ENCODE measurements around the gene SLC25A21. TPM values are rescaled to one million over a fixed set of nuclear protein-coding genes. Genes with fewer than 3 reads are reported as not detected.
A peak's percentile ranks its signal among the peaks of the same experiment; 100 is the strongest.

SLC25A21 gene
- total RNA-seq, 2 experiments from 2014 or later = not detected

- Mint-ChIP-seq H3K4me1 (ENCODE audit: low read depth) (no peaks in the 10 kb centered on the region), H3K27ac (no peak overlapping the region), H3K4me3 (no peak overlapping the region), H3K36me3 (ENCODE audit: low read depth) (no peaks in the 10 kb centered on the region), H3K27me3 (no peaks in the 10 kb centered on the region), H3K9me3 (peaks cover 2% of the 10 kb centered on the region)
- intact Hi-C loops (cut with micrococcal nuclease) = no loop called here
- TF ChIP-seq CTCF (IDR thresholded peaks at IDR 0.05) = no peak
- ChIA-PET CTCF (no interaction called here), POLR2A (no interaction called here)
- DNase-seq = no peak
- no peak for ATAC-seq
Observed at GRCh38 chr14:37179896-37180502, 7.6 kb upstream of the SLC25A21 start.

GRCh38 chr14:37172936-37173614 lies 669 bp upstream of the SLC25A21 start:
- DNase-seq (no peak), ATAC-seq (no peak)
- TF ChIP-seq CTCF (IDR thresholded peaks at IDR 0.05) = no peak
- ChIA-PET POLR2A (no interaction called here), CTCF (no interaction called here)
- peaks cover 2% of the 10 kb centered on the region for H3K36me3 Mint-ChIP-seq (ENCODE audit: low read depth)
- H3K27ac Mint-ChIP-seq = no peak overlapping the region
- H3K4me3 Mint-ChIP-seq = no peak overlapping the region
- H3K4me1 Mint-ChIP-seq (ENCODE audit: low read depth) = no peaks in the 10 kb centered on the region
- intact Hi-C loops (cut with micrococcal nuclease) = no loop called here
- H3K27me3 Mint-ChIP-seq = peaks cover 19% of the 10 kb centered on the region
- peaks cover 2% of the 10 kb centered on the region for H3K9me3 Mint-ChIP-seq

GRCh38 chr14:37171678-37172023 lies 755 bp downstream of the SLC25A21 start:
- ChIA-PET POLR2A (no interaction called here), CTCF (no interaction called here)
- no peaks in the 10 kb centered on the region for H3K4me1 Mint-ChIP-seq (ENCODE audit: low read depth)
- H3K27me3 Mint-ChIP-seq = peaks cover 19% of the 10 kb centered on the region
- no peak for ATAC-seq
- H3K9me3 Mint-ChIP-seq = peaks cover 2% of the 10 kb centered on the region
- H3K27ac Mint-ChIP-seq = no peak overlapping the region
- no peak for TF ChIP-seq CTCF (IDR thresholded peaks at IDR 0.05)
- DNase-seq = no peak
- peak overlapping the region; percentile 43 for H3K4me3 Mint-ChIP-seq
- peaks cover 2% of the 10 kb centered on the region for H3K36me3 Mint-ChIP-seq (ENCODE audit: low read depth)
- intact Hi-C loops (cut with micrococcal nuclease) = no loop called here

GRCh38 chr14:37170993-37171392 lies 1.4 kb downstream of the SLC25A21 start:
- ATAC-seq (no peak), DNase-seq (no peak)
- Mint-ChIP-seq H3K4me1 (ENCODE audit: low read depth) (no peaks in the 10 kb centered on the region), H3K36me3 (ENCODE audit: low read depth) (peaks cover 2% of the 10 kb centered on the region), H3K4me3 (no peak overlapping the region), H3K9me3 (peaks cover 2% of the 10 kb centered on the region), H3K27me3 (peaks cover 19% of the 10 kb centered on the region), H3K27ac (no peak overlapping the region)
- TF ChIP-seq CTCF (IDR thresholded peaks at IDR 0.05) = no peak
- POLR2A ChIA-PET = no interaction called here
- intact Hi-C loops (cut with micrococcal nuclease) = no loop called here
- CTCF ChIA-PET = no interaction called here

- H3K36me3 Mint-ChIP-seq (ENCODE audit: low read depth) = peaks cover 2% of the 10 kb centered on the region
- H3K9me3 Mint-ChIP-seq = peaks cover 2% of the 10 kb centered on the region
- no peaks in the 10 kb centered on the region for H3K4me1 Mint-ChIP-seq (ENCODE audit: low read depth)
- ATAC-seq (no peak), DNase-seq (no peak)
- TF ChIP-seq CTCF (IDR thresholded peaks at IDR 0.05) = no peak
- peaks cover 19% of the 10 kb centered on the region for H3K27me3 Mint-ChIP-seq
- H3K4me3 Mint-ChIP-seq = no peak overlapping the region
- ChIA-PET CTCF (no interaction called here), POLR2A (interaction anchor here (0.6 kb wide), 1 partner anchor 168 kb away, joined by 3 read pairs; no protein-coding TSS in a partner anchor)
- intact Hi-C loops (cut with micrococcal nuclease) = no loop called here
- H3K27ac Mint-ChIP-seq = no peak overlapping the region
Observed at GRCh38 chr14:37170237-37170636, 2.2 kb downstream of the SLC25A21 start.

All from activated CD8-positive, alpha-beta T cell treated with anti-CD3 and anti-CD28 coated beads for 36 hours (primary cell).